Measurements from ENCODE around the gene IGSF6. TPM values are rescaled to one million over a fixed set of nuclear protein-coding genes. Genes with fewer than 3 reads are reported as not detected.

The IGSF6 gene
- total and polyA plus RNA-seq, 8 donors: 0.23 to 14.6 (median 0.85) TPM

- peaks cover 14 to 22% (median 20%) of the 10 kb centered on the region in 3 donors for H3K4me1 ChIP-seq
- DNase-seq (no peak), FAIRE-seq (no peak), ATAC-seq (no peak)
- H3K9me3 ChIP-seq: no peaks in the 10 kb centered on the region
- 87 to 92% methylated on average over 2 of the region's 2 CpGs for WGBS, 2 donors
- H3K36me3 ChIP-seq: no peaks in the 10 kb centered on the region
- H3K27ac ChIP-seq: no peak overlapping the region
- H3K27me3 ChIP-seq: no peaks in the 10 kb centered on the region
- TF ChIP-seq, protein P1, sequence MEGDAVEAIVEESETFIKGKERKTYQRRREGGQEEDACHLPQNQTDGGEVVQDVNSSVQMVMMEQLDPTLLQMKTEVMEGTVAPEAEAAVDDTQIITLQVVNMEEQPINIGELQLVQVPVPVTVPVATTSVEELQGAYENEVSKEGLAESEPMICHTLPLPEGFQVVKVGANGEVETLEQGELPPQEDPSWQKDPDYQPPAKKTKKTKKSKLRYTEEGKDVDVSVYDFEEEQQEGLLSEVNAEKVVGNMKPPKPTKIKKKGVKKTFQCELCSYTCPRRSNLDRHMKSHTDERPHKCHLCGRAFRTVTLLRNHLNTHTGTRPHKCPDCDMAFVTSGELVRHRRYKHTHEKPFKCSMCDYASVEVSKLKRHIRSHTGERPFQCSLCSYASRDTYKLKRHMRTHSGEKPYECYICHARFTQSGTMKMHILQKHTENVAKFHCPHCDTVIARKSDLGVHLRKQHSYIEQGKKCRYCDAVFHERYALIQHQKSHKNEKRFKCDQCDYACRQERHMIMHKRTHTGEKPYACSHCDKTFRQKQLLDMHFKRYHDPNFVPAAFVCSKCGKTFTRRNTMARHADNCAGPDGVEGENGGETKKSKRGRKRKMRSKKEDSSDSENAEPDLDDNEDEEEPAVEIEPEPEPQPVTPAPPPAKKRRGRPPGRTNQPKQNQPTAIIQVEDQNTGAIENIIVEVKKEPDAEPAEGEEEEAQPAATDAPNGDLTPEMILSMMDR (IDR thresholded peaks at IDR 0.05): no peak
- intact Hi-C loops (cut with DNase I): no loop called here
- H3K4me3 ChIP-seq: no peak overlapping the region
Measured at GRCh38 chr16:21613781-21614180, 38.6 kb downstream of the IGSF6 start.

DNA sequence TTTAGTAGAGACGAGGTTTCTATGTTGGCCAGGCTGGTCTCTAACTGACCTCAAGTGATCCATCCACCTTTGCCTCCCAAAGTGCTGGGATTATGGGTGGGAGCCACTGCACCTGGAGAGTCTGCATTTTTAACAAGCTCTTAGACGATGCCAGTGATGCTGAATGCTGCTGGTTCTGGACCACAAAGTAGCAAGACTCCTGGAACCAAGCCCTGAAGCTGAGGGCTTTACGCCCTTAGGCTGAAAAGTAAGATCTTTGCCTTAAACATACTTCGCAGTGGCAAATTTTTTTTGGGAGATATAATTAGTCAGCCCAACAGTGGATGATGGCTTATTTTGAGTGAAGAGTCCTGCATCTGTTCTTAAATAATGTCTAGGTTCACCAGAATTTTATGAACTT, 39.0 kb downstream of the IGSF6 start:
- Histone ChIP-seq H3K4me3 (no peak overlapping the region), H3K27ac (no peak overlapping the region), H3K9me3 (no peaks in the 10 kb centered on the region), H3K4me1 (peaks cover 14 to 22% (median 20%) of the 10 kb centered on the region in 3 donors), H3K27me3 (no peaks in the 10 kb centered on the region), H3K36me3 (no peaks in the 10 kb centered on the region)
- TF ChIP-seq, protein P1 (IDR thresholded peaks at IDR 0.05): no peak
- FAIRE-seq (no peak), ATAC-seq (no peak), DNase-seq (no peak)
- 97 to 98% methylated on average over 4 of the region's 4 CpGs for WGBS, 2 donors
- intact Hi-C loops (cut with DNase I): no loop called here

GRCh38 chr16:21611556-21612384, 40.6 kb downstream of the IGSF6 start:
- Histone ChIP-seq H3K9me3 (no peaks in the 10 kb centered on the region), H3K4me3 (no peak overlapping the region), H3K4me1 (peaks cover 14 to 22% (median 20%) of the 10 kb centered on the region in 3 donors), H3K27me3 (no peaks in the 10 kb centered on the region), H3K27ac (no peak overlapping the region), H3K36me3 (no peaks in the 10 kb centered on the region)
- intact Hi-C loops (cut with DNase I): no loop called here
- peak in 3 of 4 donors; percentile 43 to 60 (median 52) for ATAC-seq
- no peak for FAIRE-seq
- 46 to 56% methylated on average over 7 of the region's 7 CpGs for WGBS, 2 donors
- DNase-seq: no peak
- TF ChIP-seq, protein P1 (IDR thresholded peaks at IDR 0.05): no peak

- 16% methylated on average over 4 of the region's 4 CpGs for WGBS, 2 donors
- TF ChIP-seq, protein P1 (IDR thresholded peaks at IDR 0.05): no peak
- no peaks in the 10 kb centered on the region for H3K9me3 ChIP-seq
- H3K36me3 ChIP-seq: no peaks in the 10 kb centered on the region
- ATAC-seq (peak in 1 of 4 donors; percentile 44), FAIRE-seq (no peak), DNase-seq (no peak)
- intact Hi-C loops (cut with DNase I): no loop called here
- no peaks in the 10 kb centered on the region for H3K27me3 ChIP-seq
- no peak overlapping the region for H3K4me3 ChIP-seq
- no peak overlapping the region for H3K27ac ChIP-seq
- H3K4me1 ChIP-seq: peaks cover 14 to 22% (median 20%) of the 10 kb centered on the region in 3 donors
Measured at GRCh38 chr16:21611198-21611555, 41.2 kb downstream of the IGSF6 start.

GRCh38 chr16:21610766-21611165, 41.6 kb downstream of the IGSF6 start:
- Histone ChIP-seq H3K4me3 (no peak overlapping the region), H3K4me1 (peaks cover 14 to 22% (median 20%) of the 10 kb centered on the region in 3 donors), H3K9me3 (no peaks in the 10 kb centered on the region), H3K27me3 (no peaks in the 10 kb centered on the region), H3K36me3 (no peaks in the 10 kb centered on the region), H3K27ac (no peak overlapping the region)
- no peak for DNase-seq
- TF ChIP-seq, protein P1 (IDR thresholded peaks at IDR 0.05): no peak
- no peak for ATAC-seq
- no peak for FAIRE-seq
- 50 to 58% methylated on average over 2 of the region's 2 CpGs for WGBS, 2 donors
- intact Hi-C loops (cut with DNase I): no loop called here
